ENCODE results near the gene RASSF4.

RASSF4 gene

GRCh38 chr10:44928462-44928861 lies 31.1 kb upstream of the RASSF4 start:
- no peak for DNase-seq

GRCh38 chr10:44929356-44930255 lies 30.0 kb upstream of the RASSF4 start:
- DNase-seq, result no peak

- DNase-seq, result no peak
These were observed 28.5 kb upstream of the RASSF4 start for GRCh38 chr10:44930904-44931620.

GRCh38 chr10:44931621-44932516 lies 27.7 kb upstream of the RASSF4 start:
- no peak for DNase-seq

- no peak for DNase-seq
These were observed 26.8 kb upstream of the RASSF4 start for GRCh38 chr10:44932517-44933450.

- no peak for DNase-seq
These were observed 25.9 kb upstream of the RASSF4 start for GRCh38 chr10:44933451-44934321.

- no peak for DNase-seq
These were observed 25.0 kb upstream of the RASSF4 start for GRCh38 chr10:44934416-44935200.

GRCh38 chr10:44935201-44935965 lies 24.2 kb upstream of the RASSF4 start:
- DNase-seq, result no peak

- no peak for DNase-seq
These were observed 23.7 kb upstream of the RASSF4 start for GRCh38 chr10:44935966-44936295.

- DNase-seq, result no peak
These were observed 23.2 kb upstream of the RASSF4 start for GRCh38 chr10:44936314-44936975.

GRCh38 chr10:44937196-44938005 lies 22.2 kb upstream of the RASSF4 start:
- no peak for DNase-seq

- no peak for DNase-seq
These were observed 20.6 kb upstream of the RASSF4 start for GRCh38 chr10:44938956-44939355.

- DNase-seq, result no peak
These were observed 19.8 kb upstream of the RASSF4 start for GRCh38 chr10:44939691-44940401.

GRCh38 chr10:44944354-44944753 lies 15.2 kb upstream of the RASSF4 start:
- DNase-seq, result no peak

GRCh38 chr10:44946205-44946604 lies 13.4 kb upstream of the RASSF4 start:
- DNase-seq, result no peak

GRCh38 chr10:44947371-44948152 lies 12.0 kb upstream of the RASSF4 start:
- DNase-seq, result no peak
